Glomerular visceral epithelial cell (primary cell): ENCODE measurements around the gene DENND2A.
"Not testable (repeated sequence)": the region's sequence is repeated elsewhere in the genome, so short reads cannot be mapped to it uniquely, and the experiment has no call there.

Experiments used
- DNase-seq: peaks from one replicate; pipeline ENCODE4 v3.0.0-alpha.2; 2016; ENCODE audit errors: extremely low spot score

Gene DENND2A

GRCh38 chr7:140673774-140674155 lies 33.2 kb upstream of the DENND2A start:
- no peak for DNase-seq

- no peak for DNase-seq
Observed at GRCh38 chr7:140673063-140673773, 32.6 kb upstream of the DENND2A start.

GRCh38 chr7:140672382-140673062 lies 31.9 kb upstream of the DENND2A start, which contains the start of gene ADCK2:
ADCK2 (plus strand) TSS chr7:140672945; CDS start chr7:140673331, 386 bp downstream.
- DNase-seq, result peak; percentile 54

DNA sequence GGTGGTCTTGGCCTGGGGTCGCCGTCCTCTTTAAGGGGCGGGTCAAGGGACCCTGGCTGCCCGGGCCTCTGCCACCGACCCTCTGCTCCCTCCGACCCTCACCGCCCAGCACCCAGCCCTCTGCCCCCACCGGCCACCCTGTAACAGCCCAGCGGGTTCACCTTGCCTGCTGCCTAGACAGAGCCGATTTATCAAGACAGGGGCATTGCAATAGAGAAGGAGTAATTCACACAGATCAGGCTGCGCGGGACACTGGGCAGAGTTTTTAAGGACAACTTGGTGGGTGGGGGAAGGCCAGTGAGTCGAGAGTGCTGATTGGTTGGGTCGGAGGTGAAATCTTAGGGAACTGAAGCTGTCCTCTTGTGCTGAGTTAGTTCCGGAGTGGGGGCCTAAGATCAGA lies 31.4 kb upstream of the DENND2A start:
- DNase-seq, result no peak

GRCh38 chr7:140670343-140670935 lies 29.8 kb upstream of the DENND2A start:
- DNase-seq, result no peak

GRCh38 chr7:140669862-140670261 lies 29.2 kb upstream of the DENND2A start:
- DNase-seq, result not testable (repeated sequence)

- no peak for DNase-seq
Observed at GRCh38 chr7:140669352-140669751, 28.7 kb upstream of the DENND2A start.

DNA sequence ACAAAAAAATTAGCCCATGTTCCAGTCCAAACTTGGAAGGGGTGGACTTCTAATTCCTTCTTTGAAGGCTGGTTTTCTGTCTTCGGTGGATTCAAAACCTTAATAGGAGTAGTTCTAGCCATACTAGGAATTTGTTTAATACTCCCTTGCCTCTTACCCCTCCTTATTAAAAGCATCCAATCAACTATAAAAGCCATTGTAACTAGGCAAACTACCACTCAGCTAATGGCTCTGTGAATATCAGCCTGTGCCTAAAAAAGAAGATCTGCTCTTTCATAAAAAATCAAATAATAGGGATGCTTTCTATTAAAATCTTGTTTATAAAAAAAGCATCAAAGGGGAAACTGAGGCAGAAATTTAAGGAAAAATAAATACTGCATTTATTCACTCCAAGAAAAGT lies 28.0 kb upstream of the DENND2A start:
- no peak for DNase-seq

DNA sequence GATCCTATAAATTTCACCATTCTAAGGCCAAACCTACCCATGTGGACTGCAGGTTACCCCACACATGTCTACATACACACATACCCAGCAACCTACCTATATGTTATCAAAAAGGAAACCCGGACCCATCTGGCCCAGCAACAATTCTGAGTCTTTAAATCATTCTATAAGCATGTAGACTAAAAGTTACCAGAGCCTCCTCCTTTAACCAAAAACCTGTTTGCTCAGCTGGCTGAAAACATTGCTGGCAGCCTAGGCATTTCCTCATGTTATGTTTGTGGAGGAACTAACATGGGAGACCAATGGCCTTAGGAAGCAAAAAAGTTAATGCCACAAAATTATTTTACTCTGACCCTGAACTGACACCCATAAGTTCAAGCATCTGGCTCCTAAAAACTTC lies 26.9 kb upstream of the DENND2A start:
- no peak for DNase-seq

DNA sequence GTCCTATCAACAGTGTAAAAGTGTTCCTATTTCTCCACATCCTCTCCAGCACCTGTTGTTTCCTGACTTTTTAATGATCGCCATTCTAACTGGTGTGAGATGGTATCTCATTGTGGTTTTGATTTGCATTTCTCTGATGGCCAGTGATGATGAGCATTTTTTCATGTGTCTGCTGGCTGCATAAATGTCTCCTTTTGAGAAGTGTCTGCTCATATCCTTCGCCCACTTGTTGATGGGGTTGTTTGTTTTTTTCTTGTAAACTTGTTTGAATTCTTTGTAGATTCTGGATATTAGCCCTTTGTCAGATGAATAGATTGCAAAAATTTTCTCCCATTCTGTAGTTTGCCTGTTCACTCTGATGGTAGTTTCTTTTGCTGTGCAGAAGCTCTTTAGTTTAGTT lies 22.3 kb upstream of the DENND2A start:
- not testable (repeated sequence) for DNase-seq

DNA sequence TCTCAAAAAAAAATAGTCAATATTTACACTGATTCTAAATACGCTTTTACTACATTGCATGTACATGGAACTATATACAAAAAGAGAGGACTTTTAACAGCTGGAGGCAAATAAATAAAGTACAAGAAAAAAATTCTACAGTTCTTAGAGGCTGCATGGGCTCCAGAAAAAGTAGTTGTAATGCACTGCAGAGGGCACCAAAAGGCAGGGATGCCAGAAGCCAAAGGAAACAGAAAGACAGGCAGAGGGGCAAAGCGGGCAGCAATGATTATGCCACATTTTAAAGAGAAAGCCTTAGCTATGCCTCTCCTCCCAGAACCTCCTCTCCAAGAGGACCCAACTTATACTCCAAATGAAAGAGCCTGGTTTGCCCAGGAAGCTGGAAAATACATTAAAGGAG lies 20.5 kb upstream of the DENND2A start:
- no peak for DNase-seq

DNA sequence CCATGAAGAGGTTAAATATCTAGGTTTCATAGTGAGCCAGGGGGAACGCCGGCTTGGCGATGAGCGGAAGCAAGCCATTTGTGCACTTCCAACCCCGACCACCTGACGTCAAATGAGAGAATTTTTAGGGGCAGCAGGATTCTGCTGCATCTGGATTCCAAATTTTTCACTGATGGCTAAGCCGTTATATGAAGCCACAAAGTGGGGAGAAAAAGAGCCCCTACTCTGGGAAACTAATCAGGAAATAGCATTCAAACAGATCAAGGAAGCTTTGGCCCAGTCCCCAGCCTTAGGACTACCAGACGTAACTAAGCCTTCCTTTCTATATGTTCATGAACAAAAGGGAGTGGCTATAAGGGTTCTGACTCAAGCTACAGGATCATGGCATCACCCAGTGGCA lies 19.2 kb upstream of the DENND2A start:
- no peak for DNase-seq

GRCh38 chr7:140657891-140658290 lies 17.3 kb upstream of the DENND2A start:
- DNase-seq, result no peak

GRCh38 chr7:140656548-140657515 lies 16.2 kb upstream of the DENND2A start:
- DNase-seq, result peak; percentile 57

GRCh38 chr7:140655511-140656408 lies 15.1 kb upstream of the DENND2A start:
- no peak for DNase-seq

- DNase-seq, result no peak
Observed at GRCh38 chr7:140654661-140655060, 14.0 kb upstream of the DENND2A start.

GRCh38 chr7:140654109-140654387 lies 13.4 kb upstream of the DENND2A start:
- no peak for DNase-seq

DNA sequence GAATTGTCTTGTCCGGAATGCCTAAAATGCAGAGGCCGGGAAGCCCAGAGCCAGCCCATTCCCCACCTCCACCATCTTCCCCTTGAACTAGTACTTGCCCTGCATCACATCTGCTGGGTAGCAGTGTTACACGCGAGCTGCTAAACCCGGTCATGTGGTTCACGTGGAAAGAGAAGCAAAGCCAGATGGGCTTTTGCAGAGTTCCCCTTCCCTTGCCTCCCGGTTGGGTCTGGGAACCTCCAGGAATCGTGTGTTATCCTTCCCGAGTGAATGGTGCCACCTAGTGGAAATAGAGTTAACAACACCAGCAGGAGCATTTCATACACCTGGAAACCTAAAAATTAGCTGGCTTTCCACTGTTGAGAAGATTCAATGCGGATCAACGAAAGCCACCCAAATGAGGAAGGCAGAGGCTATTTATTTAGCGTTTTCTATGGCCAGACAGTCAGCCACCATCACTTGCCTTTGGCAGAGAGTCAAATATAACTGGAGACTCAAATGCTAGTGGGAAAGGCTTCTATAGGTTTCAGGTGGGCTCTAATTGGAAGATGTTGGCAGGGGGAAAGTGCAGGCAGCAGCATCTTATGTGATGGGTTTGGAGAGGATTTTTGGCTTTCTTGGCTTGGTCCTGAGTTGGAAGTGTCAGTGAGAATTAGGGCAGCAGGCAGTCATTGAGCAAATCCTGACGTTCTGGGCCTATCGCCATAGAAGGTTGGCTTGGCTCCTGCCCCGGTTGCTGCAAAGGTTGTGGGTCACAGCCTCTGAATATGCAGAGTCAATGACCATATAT lies 12.9 kb upstream of the DENND2A start:
- peak; percentile 82 for DNase-seq

DNA sequence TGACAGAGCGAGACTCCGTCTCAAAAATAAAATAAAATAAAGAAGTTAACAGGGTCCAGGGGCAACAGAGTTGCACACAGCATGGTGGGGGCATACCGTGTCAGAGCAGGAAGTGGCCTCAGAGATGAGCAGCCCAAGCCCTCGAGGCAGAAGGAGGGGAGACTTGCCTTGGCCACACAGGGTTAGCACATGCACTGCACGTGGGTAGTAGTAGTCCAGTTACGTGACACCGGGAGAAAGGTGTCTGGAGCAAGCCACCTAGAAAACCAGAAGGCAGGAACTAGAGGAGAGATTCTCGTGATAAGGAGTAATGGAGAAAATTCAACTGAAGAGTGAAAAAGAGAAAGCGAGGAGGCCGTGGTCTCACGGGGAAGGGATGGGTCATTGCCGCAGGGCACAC lies 9.8 kb upstream of the DENND2A start:
- no peak for DNase-seq

DNA sequence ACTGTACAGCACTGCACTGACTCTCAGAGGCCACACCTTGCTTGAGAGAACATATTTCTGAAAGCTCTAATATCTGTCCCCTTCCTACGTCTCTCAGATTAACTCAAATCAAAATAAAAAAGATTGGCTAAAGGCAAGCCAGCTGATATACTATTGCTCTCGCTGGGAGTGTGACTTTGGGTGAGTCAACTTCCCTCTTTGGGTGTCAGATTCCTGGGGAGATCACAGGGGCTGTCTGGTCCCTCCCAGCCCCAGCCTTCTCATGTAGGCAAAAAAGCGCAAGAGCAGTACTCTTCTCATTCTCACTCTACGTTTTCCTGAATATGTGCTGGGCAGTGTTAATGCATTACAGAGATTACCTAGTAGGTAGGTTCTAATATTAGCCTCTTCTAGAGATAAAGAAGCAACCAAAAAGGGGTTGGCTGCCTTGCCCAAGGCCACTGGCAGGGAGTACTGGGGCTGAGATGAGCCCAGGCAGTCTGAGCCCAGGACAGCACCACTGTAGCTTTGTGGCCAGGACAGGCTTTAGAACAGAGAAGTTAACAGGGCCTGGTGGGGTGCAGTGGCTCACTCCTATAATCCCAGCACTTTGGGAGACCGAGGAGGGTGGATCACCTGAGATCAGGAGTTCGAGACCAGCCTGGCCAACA lies 9.1 kb upstream of the DENND2A start:
- DNase-seq, result peak; percentile 51
